ENCODE data around the gene ABCB9. TPM values are rescaled to one million over a fixed set of nuclear protein-coding genes. Genes with fewer than 3 reads are reported as not detected.

ABCB9 gene
- total RNA-seq, 4 donors from 2014 or later, result 1.5 to 9.2 (median 1.7) TPM

- TF ChIP-seq, protein P1, sequence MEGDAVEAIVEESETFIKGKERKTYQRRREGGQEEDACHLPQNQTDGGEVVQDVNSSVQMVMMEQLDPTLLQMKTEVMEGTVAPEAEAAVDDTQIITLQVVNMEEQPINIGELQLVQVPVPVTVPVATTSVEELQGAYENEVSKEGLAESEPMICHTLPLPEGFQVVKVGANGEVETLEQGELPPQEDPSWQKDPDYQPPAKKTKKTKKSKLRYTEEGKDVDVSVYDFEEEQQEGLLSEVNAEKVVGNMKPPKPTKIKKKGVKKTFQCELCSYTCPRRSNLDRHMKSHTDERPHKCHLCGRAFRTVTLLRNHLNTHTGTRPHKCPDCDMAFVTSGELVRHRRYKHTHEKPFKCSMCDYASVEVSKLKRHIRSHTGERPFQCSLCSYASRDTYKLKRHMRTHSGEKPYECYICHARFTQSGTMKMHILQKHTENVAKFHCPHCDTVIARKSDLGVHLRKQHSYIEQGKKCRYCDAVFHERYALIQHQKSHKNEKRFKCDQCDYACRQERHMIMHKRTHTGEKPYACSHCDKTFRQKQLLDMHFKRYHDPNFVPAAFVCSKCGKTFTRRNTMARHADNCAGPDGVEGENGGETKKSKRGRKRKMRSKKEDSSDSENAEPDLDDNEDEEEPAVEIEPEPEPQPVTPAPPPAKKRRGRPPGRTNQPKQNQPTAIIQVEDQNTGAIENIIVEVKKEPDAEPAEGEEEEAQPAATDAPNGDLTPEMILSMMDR (IDR thresholded peaks at IDR 0.05; ENCODE audit: low read depth), result no peak
Measured at GRCh38 chr12:122958198-122958888, 7.9 kb downstream of the ABCB9 start.

GRCh38 chr12:122956035-122956434 lies 10.2 kb downstream of the ABCB9 start:
- TF ChIP-seq, protein P1 (IDR thresholded peaks at IDR 0.05; ENCODE audit: low read depth), result no peak

DNA sequence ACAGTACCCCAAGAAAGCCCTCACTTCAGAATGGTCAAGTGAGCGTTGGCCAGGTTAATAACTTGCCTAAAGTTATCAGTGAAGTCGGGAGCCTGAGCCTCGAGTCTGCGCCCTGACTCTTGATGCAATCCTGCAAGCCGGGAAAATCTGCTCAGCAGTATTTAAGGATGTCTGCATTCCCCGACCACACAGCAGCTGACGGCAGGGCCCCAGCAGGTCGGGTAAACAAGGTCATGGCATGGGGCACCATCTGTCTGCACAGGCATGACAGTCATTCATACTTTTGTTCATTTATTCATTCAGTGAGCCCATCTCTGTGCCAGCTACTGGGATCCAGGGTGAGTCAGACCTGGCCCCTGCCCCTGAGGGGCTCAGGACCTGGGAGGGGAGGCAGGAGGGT lies 11.1 kb downstream of the ABCB9 start:
- TF ChIP-seq, protein P1 (IDR thresholded peaks at IDR 0.05; ENCODE audit: low read depth), result no peak

DNA sequence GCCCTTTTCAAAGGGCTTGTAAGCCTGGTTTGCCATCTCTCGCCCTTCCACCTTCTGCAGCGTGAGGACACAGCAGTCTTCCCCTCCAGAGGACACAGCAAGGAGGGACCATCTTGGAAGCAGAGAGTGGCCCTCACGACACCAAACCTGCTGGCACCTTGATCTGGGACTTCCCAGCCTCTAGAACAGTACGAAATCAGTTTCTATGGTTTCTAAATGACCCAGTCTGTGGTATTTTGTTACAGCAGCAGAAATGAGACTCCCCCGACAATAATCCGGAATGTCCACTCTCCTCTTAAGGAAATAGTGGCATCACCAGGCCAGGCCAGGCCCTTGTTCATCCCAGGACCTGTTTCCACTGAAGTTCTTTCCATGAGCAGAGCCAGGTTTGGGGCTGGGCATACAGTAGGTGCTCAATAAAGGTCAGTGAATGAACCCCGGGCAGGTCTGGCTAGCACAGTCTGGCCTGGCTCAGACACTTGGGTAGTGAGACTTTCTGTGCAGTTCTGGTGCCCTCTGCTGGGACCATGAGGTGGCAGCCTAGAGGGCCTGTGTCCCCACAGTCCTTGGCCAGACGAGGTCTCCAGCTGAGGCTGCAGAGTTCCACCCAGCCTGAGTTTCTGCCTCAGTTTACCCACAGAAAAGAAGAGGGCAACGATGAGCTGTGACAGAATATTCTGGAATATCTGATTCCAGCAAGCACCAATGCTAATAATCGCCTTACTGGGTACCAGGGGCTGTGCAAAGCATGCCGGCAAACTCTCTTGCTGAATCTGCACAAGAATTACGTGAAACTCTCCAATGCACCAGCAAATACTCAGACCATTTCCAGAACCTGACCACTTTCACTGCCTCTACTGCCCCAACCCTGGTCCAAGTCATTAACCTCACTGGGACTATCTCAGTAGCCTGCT lies 14.0 kb downstream of the ABCB9 start:
- TF ChIP-seq, protein P1 (IDR thresholded peaks at IDR 0.05; ENCODE audit: low read depth), result no peak

GRCh38 chr12:122951406-122951805 lies 14.9 kb downstream of the ABCB9 start:
- TF ChIP-seq, protein P1 (IDR thresholded peaks at IDR 0.05; ENCODE audit: low read depth), result no peak

DNA sequence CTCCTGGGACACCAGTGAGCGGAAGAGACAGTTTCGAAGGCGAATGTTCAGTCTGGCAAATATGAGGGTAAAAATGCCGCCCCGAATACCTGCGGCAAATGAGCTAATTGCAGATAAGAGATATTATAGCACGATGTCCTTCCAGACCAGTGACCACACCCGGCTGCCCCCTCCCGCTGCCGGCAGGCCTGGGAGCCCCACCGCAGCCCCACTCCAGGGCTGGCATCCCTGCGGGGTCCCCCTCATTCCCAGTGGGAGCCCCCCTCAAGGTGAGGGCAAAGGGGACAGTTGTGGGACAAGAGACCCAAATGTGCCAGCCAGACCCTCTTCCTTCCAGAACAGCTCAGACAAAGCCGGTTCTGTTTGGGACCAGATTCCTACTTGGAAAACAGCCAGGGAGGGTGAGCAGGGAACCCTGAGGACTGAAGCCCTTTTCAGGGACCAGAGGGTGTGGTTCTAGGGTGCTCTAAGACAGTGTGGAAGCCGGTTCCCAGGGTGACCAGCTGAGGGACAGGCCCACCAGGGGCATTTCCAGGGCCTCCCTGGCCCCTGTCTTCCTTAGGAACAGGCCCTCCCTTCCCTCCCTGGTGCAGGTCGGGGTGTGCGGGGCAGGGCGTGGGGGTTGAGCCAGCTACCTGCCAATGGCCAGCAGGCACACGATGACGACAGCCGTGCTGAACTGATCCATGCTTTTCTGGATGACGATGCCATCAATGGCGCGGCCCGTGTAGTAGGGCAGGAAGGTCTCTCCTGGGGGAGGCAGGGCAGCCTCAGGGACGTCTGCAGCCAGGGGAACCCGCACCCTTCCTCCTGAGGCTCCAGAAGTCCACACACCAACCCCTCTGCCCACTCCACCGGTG lies 16.2 kb downstream of the ABCB9 start:
- TF ChIP-seq, protein P1 (IDR thresholded peaks at IDR 0.05; ENCODE audit: low read depth), result no peak

Measured in subcutaneous adipose tissue (tissue), 4 donors.